CD14-positive monocyte (primary cell): Measurements from ENCODE around the gene HEATR1. TPM values are rescaled to one million over a fixed set of nuclear protein-coding genes. Genes with fewer than 3 reads are reported as not detected.

Source experiments
- DNase-seq, 3 donors: peaks; one replicate each; pipeline ENCODE4 v3.0.0-alpha.2; 2011 to 2022
- H2AFZ ChIP-seq: 2 replicates; pipeline ENCODE4 v1.6.0; 2012; ENCODE audit warnings: mild to moderate bottlenecking, low read depth, low read length, inconsistent platforms; ENCODE audit not compliant: insufficient read depth, poor library complexity, severe bottlenecking
- H3K27ac ChIP-seq, 2 donors: 1 replicate in 1 of 2; 2 replicates in 1 of 2; pipeline ENCODE4 v1.5.1; 2012 to 2013; ENCODE audit warnings: low read length in 2 of 2, control low read depth in 1 of 2, inconsistent platforms in 1 of 2, low read depth in 1 of 2, mild to moderate bottlenecking in 1 of 2
- H3K27me3 ChIP-seq, 2 donors: one replicate each; pipeline versions ENCODE4 v1.6.0 to v1.6.1; 2011 to 2013; ENCODE audit warnings: low read length in 2 of 2; ENCODE audit not compliant: control insufficient read depth in 2 of 2, insufficient read depth in 2 of 2
- H3K36me3 ChIP-seq, 2 donors: replicated peaks in 1 of 2; 1 replicate in 1 of 2; 2 replicates in 1 of 2; pipeline versions ENCODE4 v1.5.1 to v1.6.1; 2012 to 2013; ENCODE audit warnings: low read length in 2 of 2, control low read depth in 1 of 2, inconsistent platforms in 1 of 2, mild to moderate bottlenecking in 1 of 2; ENCODE audit not compliant: insufficient read depth in 2 of 2, control insufficient read depth in 1 of 2
- H3K4me1 ChIP-seq, 2 donors: 1 replicate in 1 of 2; 2 replicates in 1 of 2; pipeline versions ENCODE4 v1.5.1 to v1.6.1; 2012 to 2013; ENCODE audit warnings: low read length in 2 of 2, control low read depth in 1 of 2, inconsistent platforms in 1 of 2, mild to moderate bottlenecking in 1 of 2, moderate library complexity in 1 of 2; ENCODE audit not compliant: insufficient read depth in 2 of 2, control insufficient read depth in 1 of 2
- H3K4me2 ChIP-seq: replicated peaks from 2 replicates; pipeline ENCODE3; 2012; ENCODE audit warnings: low read length, moderate library complexity, mild to moderate bottlenecking; ENCODE audit not compliant: poor library complexity, severe bottlenecking; ENCODE audit errors: extremely low read depth
- H3K4me3 ChIP-seq, 3 experiments: fragments of 200-600 bp in 1 of 3; sonication (generic) in 1 of 3; replicated peaks in 1 of 3; 1 replicate in 2 of 3; 2 replicates in 1 of 3; pipeline ENCODE4 v1.5.1; 2011 to 2013; ENCODE audit warnings: low read length in 3 of 3, mild to moderate bottlenecking in 3 of 3, control low read depth in 2 of 3, low read depth in 2 of 3, inconsistent platforms in 1 of 3, moderate library complexity in 1 of 3
- H3K79me2 ChIP-seq: 2 replicates; pipeline ENCODE4 v1.6.0; 2012; ENCODE audit warnings: mild to moderate bottlenecking, control low read depth, inconsistent platforms, low read length, moderate library complexity; ENCODE audit not compliant: insufficient read depth
- H3K9ac ChIP-seq: 2 replicates; pipeline ENCODE4 v1.6.0; 2017; ENCODE audit warnings: low read length, mild to moderate bottlenecking; ENCODE audit not compliant: insufficient read depth, poor library complexity, severe bottlenecking
- H3K9me3 ChIP-seq, 2 donors: replicated peaks in 1 of 2; 1 replicate in 1 of 2; 2 replicates in 1 of 2; pipeline versions ENCODE4 v1.5.1 to v1.6.1; 2012 to 2013; ENCODE audit warnings: low read length in 2 of 2, control low read depth in 1 of 2; ENCODE audit not compliant: control insufficient read depth in 1 of 2, insufficient read depth in 1 of 2
- H4K20me1 ChIP-seq: 2 replicates; pipeline ENCODE4 v1.6.0; 2012; ENCODE audit warnings: mild to moderate bottlenecking, low read length, control low read depth, moderate library complexity; ENCODE audit not compliant: insufficient read depth
- H3K27ac Mint-ChIP-seq, 7 donors: one replicate each; pipeline ENCODE4 v1.8.0; 2020; ENCODE audit warnings: mild to moderate bottlenecking in 7 of 7, mixed read lengths in 7 of 7, moderate library complexity in 6 of 7, inconsistent platforms in 2 of 7
- H3K27me3 Mint-ChIP-seq, 3 donors: one replicate each; pipeline ENCODE4 v1.8.0; 2021 to 2022; ENCODE audit warnings: low read depth in 3 of 3, mild to moderate bottlenecking in 3 of 3, mixed read lengths in 3 of 3, moderate library complexity in 3 of 3, inconsistent platforms in 1 of 3
- H3K36me3 Mint-ChIP-seq, 2 donors: one replicate each; pipeline ENCODE4 v1.8.0; 2020; ENCODE audit warnings: mixed read lengths in 2 of 2, inconsistent platforms in 1 of 2, mild to moderate bottlenecking in 1 of 2
- H3K4me1 Mint-ChIP-seq: one replicate; pipeline ENCODE4 v1.8.0; 2020; ENCODE audit warnings: mild to moderate bottlenecking, mixed read lengths
- H3K4me3 Mint-ChIP-seq, 2 donors: one replicate each; pipeline ENCODE4 v1.8.0; 2020; ENCODE audit warnings: mild to moderate bottlenecking in 2 of 2, mixed read lengths in 2 of 2, moderate library complexity in 1 of 2
- H3K9me3 Mint-ChIP-seq, 7 donors: one replicate each; pipeline ENCODE4 v1.8.0; 2020 to 2022; ENCODE audit warnings: mixed read lengths in 7 of 7, mild to moderate bottlenecking in 6 of 7, moderate library complexity in 6 of 7, inconsistent platforms in 2 of 7
- CTCF ChIP-seq: fragments of 200-600 bp; IDR thresholded peaks from one replicate; pipeline ENCODE4 v1.8.0; 2022; ENCODE audit warnings: antibody characterized with exemption, mild to moderate bottlenecking
- WGBS: methylation state at CpG from one replicate; pipeline ENCODE4 v1.1.5; 2013; ENCODE audit warnings: missing lambda C conversion rate; ENCODE audit not compliant: insufficient coverage; 5-methylcytosine and 5-hydroxymethylcytosine counted together
- intact Hi-C, 2 donors: fragments of 100-400 bp; cut with micrococcal nuclease; formaldehyde crosslinking; loops; one replicate each; pipeline versions ENCODE4 v1.15.0 to v1.15.1; 2023
- polyA plus RNA-seq, 3 donors: library from polyadenylated mRNA; depleted of rRNA in 1 of 3; unstranded in 2 of 3; stranded (reverse) in 1 of 3; fragments of 300-500 nt in 2 of 3; fragments of >200 nt in 1 of 3; fragmentation: Illumina TruSeq in 2 of 3; gene quantifications; 1 replicate in 2 of 3; 2 replicates in 1 of 3; pipeline ENCODE4 v1.2.3, GENCODE V29; 2012 to 2021

HEATR1 gene
- polyA plus RNA-seq, 3 donors: 2.8 to 4.2 (median 3.7) TPM

DNA sequence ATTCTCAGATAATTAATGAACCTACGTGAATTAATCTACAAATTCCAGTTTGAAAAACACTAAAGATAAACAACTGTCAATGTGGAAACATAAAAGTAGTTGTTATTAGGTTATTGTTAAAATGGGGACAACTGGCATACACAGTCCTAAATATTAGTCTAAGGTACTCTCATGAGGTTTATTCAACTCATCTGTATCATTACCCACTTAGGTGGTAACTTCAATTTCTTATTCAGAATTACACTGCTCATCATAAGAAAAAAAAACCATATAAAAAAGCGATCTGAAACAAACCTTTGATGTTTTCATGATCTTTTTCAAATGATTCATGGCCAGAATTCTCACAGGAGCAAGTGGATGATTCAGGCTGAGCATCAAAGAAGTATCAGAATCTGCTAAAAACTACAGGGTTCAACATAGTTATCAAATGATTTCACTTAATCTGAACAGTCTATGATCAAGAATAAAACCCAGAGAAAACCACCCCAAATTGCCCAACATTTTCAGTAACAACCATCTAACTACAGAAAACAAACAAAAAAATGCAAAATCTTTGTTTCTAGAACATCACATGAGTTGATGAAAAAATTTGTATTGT lies 13.7 kb downstream of the HEATR1 start:
- H3K36me3 Mint-ChIP-seq: peaks cover 81 to 86% of the 10 kb centered on the region in 2 donors
- no peak overlapping the region for H3K9ac ChIP-seq
- H3K9me3 Mint-ChIP-seq: no peaks in the 10 kb centered on the region
- no peaks in the 10 kb centered on the region for H3K27me3 ChIP-seq
- H3K36me3 ChIP-seq: peaks cover 85 to 99% of the 10 kb centered on the region in 2 donors
- H2AFZ ChIP-seq: no peak overlapping the region
- H3K4me1 Mint-ChIP-seq: no peaks in the 10 kb centered on the region
- TF ChIP-seq CTCF: no peak
- H3K79me2 ChIP-seq: no peaks in the 10 kb centered on the region
- H3K4me3 Mint-ChIP-seq: no peak overlapping the region
- WGBS: 83% methylated on average over 1 of the region's 2 CpGs
- no peaks in the 10 kb centered on the region for H3K9me3 ChIP-seq
- H3K4me3 ChIP-seq: no peak overlapping the region
- no peaks in the 10 kb centered on the region for H3K4me1 ChIP-seq
- H3K27me3 Mint-ChIP-seq: no peaks in the 10 kb centered on the region
- DNase-seq: no peak
- no peak overlapping the region for H3K27ac ChIP-seq
- no peak overlapping the region for H3K27ac Mint-ChIP-seq
- H3K4me2 ChIP-seq: no peak overlapping the region
- intact Hi-C loops: no loop called here
- no peaks in the 10 kb centered on the region for H4K20me1 ChIP-seq

GRCh38 chr1:236589531-236589930 lies 14.8 kb downstream of the HEATR1 start:
- no peaks in the 10 kb centered on the region for H3K79me2 ChIP-seq
- no peak overlapping the region for H3K4me2 ChIP-seq
- H2AFZ ChIP-seq: no peak overlapping the region
- WGBS: no CpG with 5 or more reads among the region's 4 CpGs
- no peak overlapping the region for H3K9ac ChIP-seq
- peaks cover 87 to 99% of the 10 kb centered on the region in 2 donors for H3K36me3 ChIP-seq
- Mint-ChIP-seq H3K36me3 (peaks cover 86% of the 10 kb centered on the region in 2 donors), H3K27ac (no peak overlapping the region), H3K27me3 (no peaks in the 10 kb centered on the region), H3K4me1 (no peaks in the 10 kb centered on the region), H3K4me3 (no peak overlapping the region), H3K9me3 (no peaks in the 10 kb centered on the region)
- H3K27ac ChIP-seq: no peak overlapping the region
- no peak for TF ChIP-seq CTCF
- no peak overlapping the region for H3K4me3 ChIP-seq
- no peaks in the 10 kb centered on the region for H3K9me3 ChIP-seq
- DNase-seq: no peak
- no peaks in the 10 kb centered on the region for H4K20me1 ChIP-seq
- H3K27me3 ChIP-seq: no peaks in the 10 kb centered on the region
- no peaks in the 10 kb centered on the region for H3K4me1 ChIP-seq
- intact Hi-C loops: no loop called here
